AML-193 (cell line): ENCODE data around the gene ABCA9.
"Not testable (repeated sequence)": the region's sequence is repeated elsewhere in the genome, so short reads cannot be mapped to it uniquely, and the experiment has no call there.

Source experiments
- DNase-seq, 2 experiments: peaks; one replicate each; lab custom pipeline; 2025; lab: John Stamatoyannopoulos, UW

Gene ABCA9

GRCh38 chr17:69042308-69042707 lies 18.4 kb downstream of the ABCA9 start:
- no peak for DNase-seq

- no peak for DNase-seq
Observed at GRCh38 chr17:69031839-69032238, 28.9 kb downstream of the ABCA9 start.

- DNase-seq, result no peak
Observed at GRCh38 chr17:69030169-69030568, 30.6 kb downstream of the ABCA9 start.

GRCh38 chr17:69018687-69019086 lies 42.0 kb downstream of the ABCA9 start:
- DNase-seq, result no peak

GRCh38 chr17:69018022-69018615 lies 42.6 kb downstream of the ABCA9 start:
- DNase-seq, result no peak

- DNase-seq, result no peak
Observed at GRCh38 chr17:69015631-69016030, 45.1 kb downstream of the ABCA9 start.

- DNase-seq, result no peak
Observed at GRCh38 chr17:69012895-69013805, 47.6 kb downstream of the ABCA9 start.

- DNase-seq, result no peak
Observed at GRCh38 chr17:69009930-69010329, 50.8 kb downstream of the ABCA9 start.

- not testable (repeated sequence) for DNase-seq
Observed at GRCh38 chr17:69004759-69005158, 56.0 kb downstream of the ABCA9 start.

GRCh38 chr17:68999743-69000142 lies 61.0 kb downstream of the ABCA9 start:
- DNase-seq, result not testable (repeated sequence)

- DNase-seq, result no peak
Observed at GRCh38 chr17:68993112-68993511, 67.6 kb downstream of the ABCA9 start.

GRCh38 chr17:68987966-68988365 lies 72.8 kb downstream of the ABCA9 start:
- no peak for DNase-seq

GRCh38 chr17:68981288-68981687 lies 79.4 kb downstream of the ABCA9 start:
- no peak for DNase-seq

- DNase-seq, result no peak
Observed at GRCh38 chr17:68973098-68973846, 87.5 kb downstream of the ABCA9 start.

- DNase-seq, result peak; percentile 17 to 29
Observed at GRCh38 chr17:68972119-68972704, 88.5 kb downstream of the ABCA9 start.

GRCh38 chr17:68969101-68969500 lies 91.6 kb downstream of the ABCA9 start:
- DNase-seq, result no peak

- no peak for DNase-seq
Observed at GRCh38 chr17:68963958-68964357, 96.8 kb downstream of the ABCA9 start.

GRCh38 chr17:68961214-68961882 lies 99.4 kb downstream of the ABCA9 start:
- no peak for DNase-seq

- DNase-seq, result not testable (repeated sequence)
Observed at GRCh38 chr17:68959117-68959516, 101.6 kb downstream of the ABCA9 start.

GRCh38 chr17:68957944-68958343 lies 102.8 kb downstream of the ABCA9 start:
- no peak for DNase-seq

GRCh38 chr17:68955181-68955841 lies 105.4 kb downstream of the ABCA9 start, which contains the start of gene ABCA8:
Gene ABCA8, minus strand, starts transcription at chr17:68955392. Its CDS starts 13,358 bp downstream, at chr17:68942034.
- no peak for DNase-seq
